Measurements from ENCODE around the gene CCDC92. TPM values are rescaled to one million over a fixed set of nuclear protein-coding genes. Genes with fewer than 3 reads are reported as not detected.

Gene CCDC92
- total and polyA plus RNA-seq, 2 of the 8 experiments (the other 6 are each of a cell fraction or from before 2014, with no cell fraction given), result 0.43 to 0.51 TPM

- H3K4me3 ChIP-seq (ENCODE audit: extremely low read depth in 1 of 4, insufficient read depth in 2 of 4, low read depth in 3 of 4, low read length in 4 of 4), result no peak overlapping the region
- no peak overlapping the region for H3K4ac ChIP-seq (replicated peaks; ENCODE audit: insufficient read length, low read depth, low read length)
- CTCF ChIA-PET (ENCODE audit: partially characterized antibody), result interaction anchor here (0.6 to 3.6 kb wide), 4 partner anchors 15 to 719 kb away, joined by 3 to 13 read pairs (median 6); no protein-coding TSS in a partner anchor
- no peak overlapping the region for H4K5ac ChIP-seq (ENCODE audit: insufficient read length, low read depth, low read length)
- H2AK5ac ChIP-seq (ENCODE audit: low read depth, low read length), result no peak overlapping the region
- no peaks in the 10 kb centered on the region for H3K9me3 ChIP-seq (ENCODE audit: insufficient read depth in 2 of 2, low read depth in 1 of 2, low read length in 1 of 2)
- no peak overlapping the region for H3K56ac ChIP-seq (replicated peaks; ENCODE audit: insufficient read length, low read depth, low read length)
- no peak overlapping the region for H3K14ac ChIP-seq (ENCODE audit: insufficient read length)
- H2BK15ac ChIP-seq (ENCODE audit: low read length), result no peak overlapping the region
- H3K18ac ChIP-seq (ENCODE audit: extremely low read depth, low read length), result no peak overlapping the region
- no peaks in the 10 kb centered on the region; the same call in 1 of the 2 replicates for H3K79me1 ChIP-seq (ENCODE audit: low read depth, low read length)
- no peak overlapping the region for H2BK20ac ChIP-seq (ENCODE audit: low read length)
- FAIRE-seq, result no peak
- no peak overlapping the region for H2BK12ac ChIP-seq (ENCODE audit: low read depth, low read length)
- DNase-seq (ENCODE audit: low read depth in 1 of 2, low spot score in 2 of 2), result no peak
- H3K79me2 ChIP-seq (ENCODE audit: control insufficient read depth in 1 of 2, insufficient read depth in 2 of 2, low read length in 2 of 2), result no peaks in the 10 kb centered on the region
- H2BK5ac ChIP-seq (ENCODE audit: low read depth, low read length), result no peak overlapping the region
- no peak overlapping the region for H2BK120ac ChIP-seq (replicated peaks; ENCODE audit: low read depth, low read length)
- H4K91ac ChIP-seq (replicated peaks; ENCODE audit: insufficient read length, low read length), result no peak overlapping the region
- 91% methylated on average over 7 of the region's 7 CpGs; no CpG with 5 or more reads in 1 of the 2 experiments for WGBS, 2 experiments (ENCODE audit: extremely low coverage in 1 of 2, insufficient coverage in 1 of 2, insufficient read length in 1 of 2, insufficient replicate concordance in 2 of 2, low coverage in 1 of 2, low lambda C conversion rate in 2 of 2, missing lambda C conversion rate in 1 of 2)
- H3K23ac ChIP-seq (ENCODE audit: insufficient read length), result no peak overlapping the region
- no peaks in the 10 kb centered on the region for H3K27me3 ChIP-seq (replicated peaks in 1 of 4; ENCODE audit: control insufficient read depth in 3 of 4, extremely low read depth in 1 of 4, insufficient read depth in 3 of 4, low read length in 3 of 4)
- peaks cover 5 to 10% of the 10 kb centered on the region in 2 experiments for H4K20me1 ChIP-seq (replicated peaks in 1 of 2; ENCODE audit: control insufficient read depth in 1 of 2, insufficient read depth in 2 of 2, low read length in 2 of 2)
- H2AFZ ChIP-seq (ENCODE audit: low read length), result no peak overlapping the region
- H3K4me1 ChIP-seq (replicated peaks in 1 of 4; ENCODE audit: control insufficient read depth in 3 of 4, insufficient read depth in 4 of 4, low read length in 3 of 4), result peaks cover 0 to 3% (median 0%) of the 10 kb centered on the region in 4 experiments; a peak in 1 of 7 replicates
- no peak overlapping the region for H3K27ac ChIP-seq (ENCODE audit: low read depth, low read length)
- H3K23me2 ChIP-seq (ENCODE audit: low read depth, low read length), result no peaks in the 10 kb centered on the region
- POLR2A ChIA-PET (ENCODE audit: partially characterized antibody), result no interaction called here
- H4K8ac ChIP-seq (ENCODE audit: extremely low read depth, insufficient read depth, low read length), result no peak overlapping the region
- 0 out of 8 replicates have a peak, but pooled peaks cover 0 to 2% (median 0%) of the 10 kb centered on the region in 4 experiments for H3K36me3 ChIP-seq (ENCODE audit: control insufficient read depth in 2 of 4, insufficient read depth in 4 of 4, low read length in 3 of 4)
- H3K4me2 ChIP-seq (ENCODE audit: insufficient read depth in 1 of 2, low read depth in 2 of 2, low read length in 2 of 2), result no peak overlapping the region
- no peak overlapping the region for H3K9ac ChIP-seq (replicated peaks in 1 of 4; ENCODE audit: extremely low read depth in 1 of 4, low read depth in 3 of 4, low read length in 3 of 4)
- no peak for TF ChIP-seq E2F6 (IDR thresholded peaks at IDR 0.05)
- TF ChIP-seq ATF2 (IDR thresholded peaks at IDR 0.05; ENCODE audit: low read length), result no peak
- no peak for TF ChIP-seq NANOG (IDR thresholded peaks at IDR 0.05; ENCODE audit: insufficient read depth, low read depth, low read length, poor library complexity, severe bottlenecking)
- TF ChIP-seq CHD2 (IDR thresholded peaks at IDR 0.05; ENCODE audit: low read length), result no peak
- TF ChIP-seq CBX5 (IDR thresholded peaks at IDR 0.05; ENCODE audit: low read depth, low read length), result no peak
- no peak for TF ChIP-seq BRCA1 (IDR thresholded peaks at IDR 0.05; ENCODE audit: low read depth, low read length)
- no peak for TF ChIP-seq MAFK (IDR thresholded peaks at IDR 0.05; ENCODE audit: low read depth, low read length)
- TF ChIP-seq RNF2 (IDR thresholded peaks at IDR 0.05; ENCODE audit: borderline replicate concordance, low read depth, low read length, missing control alignments, poor library complexity, severe bottlenecking), result no peak
Measured at GRCh38 chr12:124001343-124001742, 28.7 kb upstream of the CCDC92 start.
